Adrenal gland (tissue), 12 donors: Measurements from ENCODE around the gene AXIN2. TPM values are rescaled to one million over a fixed set of nuclear protein-coding genes. Genes with fewer than 3 reads are reported as not detected.

Source experiments
- DNase-seq, 7 donors: peaks; one replicate each; pipeline ENCODE4 v3.0.0-alpha.2; 2019 to 2020
- H3K27ac ChIP-seq, 5 donors: fragments of 200-600 bp; sonication (generic) in 4 of 5; 1 replicate in 3 of 5; 2 replicates in 2 of 5; pipeline versions ENCODE4 v1.5.1 to v1.8.0; 2016 to 2020; ENCODE audit warnings: mild to moderate bottlenecking in 1 of 5
- H3K27me3 ChIP-seq: fragments of 200-600 bp; 2 replicates; pipeline ENCODE4 v1.8.0; 2021
- H3K36me3 ChIP-seq, 2 donors: fragments of 200-600 bp; replicated peaks in 1 of 2; 1 replicate in 1 of 2; 2 replicates in 1 of 2; pipeline versions ENCODE4 v1.5.1 to v1.8.0; 2018 to 2022
- H3K4me1 ChIP-seq, 2 donors: fragments of 200-600 bp; replicated peaks in 1 of 2; 1 replicate in 1 of 2; 2 replicates in 1 of 2; pipeline versions ENCODE4 v1.5.1 to v1.8.0; 2018 to 2021
- H3K4me3 ChIP-seq, 4 donors: fragments of 200-600 bp; sonication (generic) in 3 of 4; one replicate each; pipeline ENCODE4 v1.5.1; 2016 to 2018
- H3K9me3 ChIP-seq, 3 donors: fragments of 200-600 bp; sonication (generic) in 1 of 3; replicated peaks in 1 of 3; 1 replicate in 2 of 3; 2 replicates in 1 of 3; pipeline versions ENCODE4 v1.5.1 to v1.8.0; 2016 to 2021
- CTCF ChIP-seq, 6 experiments: fragments of 450-650 bp in 4 of 6; fragments of 200-600 bp in 2 of 6; sonication (generic) in 1 of 6; IDR thresholded peaks; 1 replicate in 5 of 6; 2 replicates in 1 of 6; pipeline versions ENCODE4 v1.5.1 to v1.8.0; 2016 to 2021; ENCODE audit warnings: antibody characterized with exemption in 6 of 6, mild to moderate bottlenecking in 2 of 6, moderate library complexity in 1 of 6
- POLR2A ChIP-seq, 2 donors: fragments of 450-650 bp; IDR thresholded peaks; one replicate each; pipeline ENCODE4 v1.6.1; 2017; ENCODE audit warnings: antibody characterized with exemption in 2 of 2, mild to moderate bottlenecking in 2 of 2, moderate library complexity in 1 of 2
- WGBS, 4 donors: extraction: QIAGEN DNeasy Blood & Tissue Kit in 2 of 4; methylation state at CpG; one replicate each; pipeline versions ENCODE4 v1.1.5 to v1.1.7; 2013 to 2017; 5-methylcytosine and 5-hydroxymethylcytosine counted together
- intact Hi-C, 2 donors: fragments of 100-400 bp; cut with DNase I; formaldehyde crosslinking; loops; one replicate each; pipeline versions ENCODE4 v1.14.1 to v1.15.0; 2022 to 2023
- polyA plus RNA-seq, 3 donors: library from polyadenylated mRNA; stranded (reverse); fragments of 200-250 nt in 2 of 3; fragments of 350-450 nt in 1 of 3; fragmentation: Illumina TruSeq in 1 of 3; extraction: RNeasy Lipid Tissue Mini Kit (QIAGEN cat#74804) in 1 of 3; gene quantifications; one replicate each; pipeline ENCODE4 v1.2.3, GENCODE V29; 2013 to 2014
- total RNA-seq, 9 donors: library from RNA; depleted of rRNA in 4 of 9; stranded (reverse); fragments of >200 nt in 4 of 9; fragments of 120-200 nt in 1 of 9; fragmentation: NEBNext Ultra II Directional in 1 of 9; extraction: Animal tissue kit (Norgen Biotek cat#: 25700) in 1 of 9; gene quantifications; one replicate each; pipeline versions ENCODE4 v1.1.0 to v1.2.4, GENCODE V29; 2013 to 2023
- donor health status: healthy with polysubstance abuse.
- donor health status: Bipolar disorder and iron deficiency.
- donor health status: DM: yes; HTN: yes; CAD: no.
- donor health status: DM: no; HTN: no; CAD: no.
- donor health status: DM: no; HTN: no; CAD: no.
- donor health status: DM: yes; HTN: yes; CAD: no.

AXIN2 gene
- total and polyA plus RNA-seq, 12 donors, result 4.4 to 47.3 (median 18.3) TPM

- no peaks in the 10 kb centered on the region for H3K9me3 ChIP-seq
- DNase-seq, result no peak
- 89 to 93% (median 92%) methylated on average over 9 to 10 of the region's 10 CpGs for WGBS, 4 donors
- H3K27ac ChIP-seq, result no peak overlapping the region
- no peaks in the 10 kb centered on the region for H3K27me3 ChIP-seq
- no peaks in the 10 kb centered on the region for H3K4me1 ChIP-seq
- TF ChIP-seq CTCF (IDR thresholded peaks at IDR 0.05), result no peak
- TF ChIP-seq POLR2A (IDR thresholded peaks at IDR 0.05), result no peak
- no peak overlapping the region for H3K4me3 ChIP-seq
- H3K36me3 ChIP-seq, result no peaks in the 10 kb centered on the region
- intact Hi-C loops, result no loop called here
Observed at GRCh38 chr17:65483438-65483837, 78.0 kb downstream of the AXIN2 start.

GRCh38 chr17:65482201-65482600 is 79.2 kb downstream of the AXIN2 start:
- no peak for DNase-seq
- Histone ChIP-seq H3K36me3 (no peaks in the 10 kb centered on the region), H3K4me1 (no peaks in the 10 kb centered on the region), H3K27ac (no peak overlapping the region), H3K4me3 (no peak overlapping the region), H3K9me3 (no peaks in the 10 kb centered on the region), H3K27me3 (no peaks in the 10 kb centered on the region)
- TF ChIP-seq POLR2A (IDR thresholded peaks at IDR 0.05) (no peak), CTCF (IDR thresholded peaks at IDR 0.05) (no peak)
- intact Hi-C loops, result no loop called here
- WGBS, 4 donors, result 62 to 70% (median 65%) methylated on average over 3 of the region's 3 CpGs

- TF ChIP-seq POLR2A (IDR thresholded peaks at IDR 0.05) (no peak), CTCF (IDR thresholded peaks at IDR 0.05) (no peak)
- 80 to 100% (median 83%) methylated on average over 1 to 2 of the region's 2 CpGs for WGBS, 4 donors
- intact Hi-C loops, result no loop called here
Observed at GRCh38 chr17:65479282-65479681, 82.2 kb downstream of the AXIN2 start.

More at GRCh38 chr17:65479282-65479681, 82.2 kb downstream of the AXIN2 start:
- H3K27me3 ChIP-seq, result peaks cover 5% of the 10 kb centered on the region
- no peaks in the 10 kb centered on the region for H3K9me3 ChIP-seq
- H3K4me1 ChIP-seq, result no peaks in the 10 kb centered on the region
- DNase-seq, result peak in 3 of 7 donors; percentile 23 to 36 (median 28)
- no peak overlapping the region for H3K27ac ChIP-seq
- no peak overlapping the region for H3K4me3 ChIP-seq
- no peaks in the 10 kb centered on the region for H3K36me3 ChIP-seq
